NCI-H1092 (cell line): ENCODE measurements around the gene RPL13A.

Experiments
- DNase-seq: peaks from one replicate; lab custom pipeline; 2025; lab: John Stamatoyannopoulos, UW

The RPL13A gene

DNA sequence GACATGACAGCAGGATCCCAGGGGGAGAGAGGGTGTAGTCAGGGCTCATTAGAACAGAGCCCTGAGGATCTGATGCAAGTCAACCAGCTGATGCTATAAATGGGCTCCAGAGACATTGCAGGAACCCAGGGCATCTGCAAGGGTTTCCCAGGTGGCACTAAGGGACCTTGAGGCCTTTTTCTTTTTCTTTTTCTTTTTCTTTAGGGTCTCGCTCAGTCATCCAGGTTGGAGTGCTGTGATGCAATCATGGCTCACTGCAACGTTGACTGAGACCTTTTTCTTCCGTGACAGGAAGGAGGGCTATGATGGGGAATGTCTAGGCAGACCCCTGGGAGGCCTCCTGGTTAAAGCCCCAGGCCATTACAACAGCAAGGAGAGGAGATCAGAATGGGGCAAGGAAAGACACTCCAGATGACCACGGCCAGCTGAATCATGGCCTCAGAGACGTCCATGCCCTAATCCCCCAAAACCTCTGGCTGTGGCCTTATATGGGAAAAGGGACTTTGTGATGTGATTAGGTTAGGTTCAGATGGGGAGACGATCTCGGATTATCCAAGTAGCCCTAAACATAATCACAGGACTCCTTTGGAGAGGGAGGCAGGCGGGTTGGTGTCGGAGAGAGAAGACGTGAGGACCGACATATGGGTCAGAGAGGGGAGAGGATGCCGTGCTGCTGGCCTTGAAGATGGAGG lies 20.5 kb downstream of the RPL13A start:
- DNase-seq: no peak

DNA sequence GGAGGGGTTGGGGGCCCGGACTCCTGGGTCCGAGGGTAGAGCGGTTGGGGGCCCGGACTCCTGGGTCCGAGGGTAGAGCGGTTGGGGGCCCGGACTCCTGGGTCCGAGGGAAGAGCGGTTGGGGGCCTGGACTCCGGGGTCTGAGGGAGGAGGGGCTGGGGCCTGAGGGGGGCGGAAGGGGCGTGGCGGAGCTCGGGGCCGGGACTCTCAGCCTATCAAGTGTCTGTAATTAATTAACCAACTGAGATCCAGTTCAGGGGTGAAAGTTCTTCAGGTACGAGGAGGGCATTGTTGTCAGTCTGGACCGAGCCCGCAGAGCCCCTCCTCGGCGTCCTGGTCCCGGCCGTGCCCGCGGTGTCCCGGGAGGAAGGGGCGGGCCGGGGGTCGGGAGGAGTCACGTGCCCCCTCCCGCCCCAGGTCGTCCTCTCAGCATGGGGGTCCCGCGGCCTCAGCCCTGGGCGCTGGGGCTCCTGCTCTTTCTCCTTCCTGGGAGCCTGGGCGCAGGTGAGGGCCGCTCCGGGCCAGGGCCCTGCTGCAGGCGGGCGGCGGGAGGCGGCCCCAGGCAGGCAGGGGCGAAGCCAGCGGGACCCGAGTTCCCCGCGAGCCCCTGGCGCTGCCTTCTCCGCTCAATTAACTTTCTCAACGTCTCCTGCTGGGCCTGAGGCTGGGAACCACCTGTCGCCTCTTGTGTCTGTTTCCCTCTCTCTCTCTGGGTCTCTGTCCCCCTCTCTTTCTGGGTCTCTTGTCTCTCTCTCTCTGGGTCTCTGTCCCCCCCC lies 25.8 kb downstream of the RPL13A start:
- DNase-seq: no peak

DNA sequence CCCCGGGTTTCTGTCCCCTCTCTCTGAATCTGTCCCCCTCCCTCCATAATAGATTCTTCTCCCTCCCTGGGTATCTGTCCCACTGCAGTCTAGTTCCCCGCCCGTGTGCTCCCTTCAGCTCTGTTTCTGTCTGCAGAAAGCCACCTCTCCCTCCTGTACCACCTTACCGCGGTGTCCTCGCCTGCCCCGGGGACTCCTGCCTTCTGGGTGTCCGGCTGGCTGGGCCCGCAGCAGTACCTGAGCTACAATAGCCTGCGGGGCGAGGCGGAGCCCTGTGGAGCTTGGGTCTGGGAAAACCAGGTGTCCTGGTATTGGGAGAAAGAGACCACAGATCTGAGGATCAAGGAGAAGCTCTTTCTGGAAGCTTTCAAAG lies 26.3 kb downstream of the RPL13A start:
- DNase-seq: no peak

DNA sequence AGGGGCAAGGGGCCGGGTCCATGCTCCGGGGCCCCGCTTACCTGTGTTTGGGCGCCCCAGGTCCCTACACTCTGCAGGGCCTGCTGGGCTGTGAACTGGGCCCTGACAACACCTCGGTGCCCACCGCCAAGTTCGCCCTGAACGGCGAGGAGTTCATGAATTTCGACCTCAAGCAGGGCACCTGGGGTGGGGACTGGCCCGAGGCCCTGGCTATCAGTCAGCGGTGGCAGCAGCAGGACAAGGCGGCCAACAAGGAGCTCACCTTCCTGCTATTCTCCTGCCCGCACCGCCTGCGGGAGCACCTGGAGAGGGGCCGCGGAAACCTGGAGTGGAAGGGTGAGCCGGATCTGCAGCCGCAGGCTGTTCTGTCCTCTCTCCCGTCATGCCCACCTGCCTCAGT lies 26.7 kb downstream of the RPL13A start:
- DNase-seq: no peak

DNA sequence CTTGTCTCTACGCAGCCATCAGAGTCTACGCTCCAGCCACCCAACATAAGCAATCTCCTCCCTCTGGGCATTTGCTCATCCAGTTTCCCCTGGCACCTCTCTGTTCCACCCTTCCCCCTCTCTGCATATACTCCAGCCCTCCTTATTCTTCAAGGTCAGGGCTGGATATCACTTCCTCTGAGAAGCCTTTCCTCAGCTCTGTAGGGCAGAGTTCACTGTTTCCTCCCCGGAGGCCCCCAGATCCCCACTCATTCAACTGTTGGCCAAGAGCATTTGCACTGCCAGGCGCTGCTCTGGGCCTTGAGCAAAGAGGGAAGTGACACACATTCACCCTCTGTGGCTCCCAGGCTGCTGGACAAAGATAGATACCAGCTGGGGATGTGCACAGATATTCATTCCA lies 28.4 kb downstream of the RPL13A start:
- no peak for DNase-seq

DNA sequence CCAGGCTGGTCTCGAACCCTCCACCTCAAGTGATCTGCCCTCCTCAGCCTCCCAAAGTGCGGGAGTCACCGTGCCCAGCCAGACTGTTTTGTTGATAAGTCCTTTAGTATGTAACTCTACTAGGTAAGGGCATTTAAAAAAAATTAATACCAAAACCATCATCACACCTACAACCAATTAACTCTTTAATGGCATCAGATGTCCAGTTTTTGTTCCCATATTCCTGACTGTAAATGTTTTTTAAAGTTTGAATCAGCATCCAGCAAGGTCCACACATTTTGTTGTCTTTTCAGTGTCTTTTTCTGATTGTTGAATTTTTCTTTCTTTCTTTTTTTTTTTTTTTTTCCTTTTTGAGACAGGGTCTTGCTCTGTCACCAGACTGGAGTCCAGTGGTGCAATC lies 30.6 kb downstream of the RPL13A start:
- DNase-seq: no peak

DNA sequence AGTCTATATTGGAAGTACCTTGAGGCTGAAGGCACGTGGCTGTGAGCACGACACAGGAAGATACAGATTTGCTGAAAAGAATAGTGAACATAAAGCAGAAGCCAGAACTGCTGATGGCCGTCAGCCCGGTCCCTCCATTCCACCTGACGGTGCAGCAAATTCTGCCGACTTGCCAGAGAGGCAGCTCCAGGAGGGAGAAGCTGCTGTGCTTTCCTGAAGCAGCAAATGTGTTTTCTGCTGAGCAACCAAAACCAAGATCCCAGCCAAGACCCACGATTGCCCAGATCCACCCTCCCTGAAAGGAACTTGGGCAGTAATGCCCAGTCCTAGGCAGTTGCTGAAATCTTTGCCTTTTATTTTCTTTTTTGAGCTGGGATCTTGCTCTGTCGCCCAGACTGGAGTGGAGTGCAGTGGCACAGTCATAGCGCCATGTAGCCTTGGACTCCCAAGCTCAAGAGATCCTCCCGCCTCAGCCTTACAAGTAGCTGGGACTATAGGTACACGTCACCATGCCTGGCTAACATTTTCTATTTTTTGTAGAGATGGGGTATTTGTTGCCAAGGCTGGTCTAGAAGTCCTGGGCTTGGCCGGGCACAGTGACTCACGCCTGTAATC lies 33.4 kb downstream of the RPL13A start:
- DNase-seq: no peak

DNA sequence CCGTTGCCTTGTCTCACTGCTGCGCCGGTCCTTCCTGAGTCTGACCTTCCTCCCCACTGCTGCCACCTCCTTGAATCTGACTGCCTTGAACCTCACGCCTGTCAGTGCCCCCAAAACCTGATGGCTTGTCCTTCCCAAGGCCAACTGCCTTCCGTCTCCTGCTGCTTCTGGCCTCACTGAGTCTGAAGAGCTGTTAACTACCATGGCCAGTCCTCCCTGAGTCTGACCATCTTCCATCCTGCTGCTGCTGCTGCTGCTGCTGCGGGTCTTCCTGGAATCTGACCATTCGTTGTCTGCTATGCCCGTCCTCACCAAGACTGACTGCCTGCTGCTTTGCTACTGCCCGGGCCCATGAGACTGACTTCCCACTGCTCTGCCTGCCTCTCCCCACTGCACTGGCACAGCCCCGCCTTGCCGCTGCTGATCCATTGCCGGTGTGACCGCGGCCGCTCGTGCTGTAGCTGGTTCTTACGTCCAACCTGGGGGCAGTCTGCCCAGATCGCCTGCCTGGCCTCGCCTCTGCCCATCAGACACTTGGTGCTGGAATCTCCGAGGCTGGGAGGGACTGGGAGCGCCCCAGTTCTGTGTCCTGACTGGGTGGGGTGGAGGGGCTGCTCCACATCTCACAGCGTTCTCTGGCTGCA lies 37.5 kb downstream of the RPL13A start:
- no peak for DNase-seq

DNA sequence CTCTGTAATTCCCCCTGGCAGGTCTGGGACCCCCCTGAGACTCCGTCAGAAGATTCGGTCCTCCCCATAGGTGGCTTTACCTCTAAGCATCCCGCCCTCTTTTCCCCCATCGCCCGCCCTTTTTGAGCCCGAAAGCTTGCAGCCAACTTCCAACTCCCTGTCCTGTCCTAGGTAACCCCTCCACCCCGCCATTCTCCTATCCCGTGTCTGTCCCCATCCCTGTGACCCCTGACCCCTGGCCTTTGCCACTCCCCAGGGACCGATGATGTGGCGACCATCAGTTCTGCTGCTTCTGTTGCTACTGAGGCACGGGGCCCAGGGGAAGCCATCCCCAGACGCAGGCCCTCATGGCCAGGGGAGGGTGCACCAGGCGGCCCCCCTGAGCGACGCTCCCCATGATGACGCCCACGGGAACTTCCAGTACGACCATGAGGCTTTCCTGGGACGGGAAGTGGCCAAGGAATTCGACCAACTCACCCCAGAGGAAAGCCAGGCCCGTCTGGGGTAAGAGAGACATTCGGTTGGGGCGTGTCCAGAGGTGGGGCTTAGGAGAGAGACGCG lies 40.9 kb downstream of the RPL13A start:
- DNase-seq: no peak

DNA sequence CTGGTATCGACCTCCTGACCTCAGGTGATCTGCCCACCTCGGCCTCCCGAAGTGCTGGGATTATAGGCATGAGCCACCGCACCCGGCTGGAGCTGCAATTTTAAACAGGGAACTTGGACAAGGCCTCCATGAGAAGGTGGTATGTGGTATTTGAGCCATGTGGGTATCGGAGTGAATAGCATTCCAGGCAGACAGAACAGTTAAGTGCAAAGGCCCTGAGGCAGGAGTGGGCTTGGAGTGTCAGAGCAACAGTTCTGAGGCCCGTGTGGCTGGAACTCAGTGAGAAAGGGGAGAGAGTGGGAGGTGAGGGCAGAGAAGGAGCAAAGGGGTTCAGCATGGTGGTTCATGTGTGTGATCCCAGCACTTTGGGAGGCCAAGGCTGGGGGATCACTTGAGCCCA lies 43.3 kb downstream of the RPL13A start:
- DNase-seq: no peak

DNA sequence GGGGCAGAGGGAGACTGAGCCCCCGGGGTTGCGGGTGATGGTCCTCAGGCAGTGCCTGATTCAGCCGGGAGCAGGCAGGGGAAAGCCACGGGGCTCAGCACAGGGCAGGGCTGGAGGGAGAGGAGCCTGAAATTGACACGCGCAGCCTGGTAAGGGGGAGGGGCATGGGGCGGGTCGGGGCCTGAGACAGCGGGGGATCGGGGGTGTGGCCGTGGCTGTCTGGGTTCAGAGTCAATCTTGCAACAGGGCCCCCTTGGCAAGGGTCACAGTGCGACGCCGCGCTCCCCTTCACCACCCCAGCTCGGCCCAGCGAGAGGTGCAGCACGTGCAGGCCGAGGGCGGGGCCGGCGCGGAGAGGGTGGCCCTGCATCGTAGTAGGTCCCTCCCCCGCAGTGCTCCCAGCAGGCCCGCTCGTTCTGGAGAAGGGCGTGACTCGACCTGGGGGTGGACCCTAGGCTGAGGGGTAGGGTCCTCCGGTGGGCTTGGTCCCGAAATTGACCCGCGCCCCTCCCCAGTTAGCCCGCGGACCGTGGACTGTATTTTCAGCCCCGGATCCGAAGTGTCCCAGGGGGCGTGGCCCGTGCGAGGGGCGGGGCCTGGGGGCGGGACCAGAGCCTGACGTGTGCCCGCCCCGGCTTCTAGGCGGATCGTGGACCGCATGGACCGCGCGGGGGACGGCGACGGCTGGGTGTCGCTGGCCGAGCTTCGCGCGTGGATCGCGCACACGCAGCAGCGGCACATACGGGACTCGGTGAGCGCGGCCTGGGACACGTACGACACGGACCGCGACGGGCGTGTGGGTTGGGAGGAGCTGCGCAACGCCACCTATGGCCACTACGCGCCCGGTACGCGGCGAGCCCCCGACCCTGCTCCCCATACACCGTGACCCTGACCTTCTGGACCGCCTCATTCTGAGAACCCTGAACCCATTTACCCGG lies 46.4 kb downstream of the RPL13A start:
- no peak for DNase-seq

DNA sequence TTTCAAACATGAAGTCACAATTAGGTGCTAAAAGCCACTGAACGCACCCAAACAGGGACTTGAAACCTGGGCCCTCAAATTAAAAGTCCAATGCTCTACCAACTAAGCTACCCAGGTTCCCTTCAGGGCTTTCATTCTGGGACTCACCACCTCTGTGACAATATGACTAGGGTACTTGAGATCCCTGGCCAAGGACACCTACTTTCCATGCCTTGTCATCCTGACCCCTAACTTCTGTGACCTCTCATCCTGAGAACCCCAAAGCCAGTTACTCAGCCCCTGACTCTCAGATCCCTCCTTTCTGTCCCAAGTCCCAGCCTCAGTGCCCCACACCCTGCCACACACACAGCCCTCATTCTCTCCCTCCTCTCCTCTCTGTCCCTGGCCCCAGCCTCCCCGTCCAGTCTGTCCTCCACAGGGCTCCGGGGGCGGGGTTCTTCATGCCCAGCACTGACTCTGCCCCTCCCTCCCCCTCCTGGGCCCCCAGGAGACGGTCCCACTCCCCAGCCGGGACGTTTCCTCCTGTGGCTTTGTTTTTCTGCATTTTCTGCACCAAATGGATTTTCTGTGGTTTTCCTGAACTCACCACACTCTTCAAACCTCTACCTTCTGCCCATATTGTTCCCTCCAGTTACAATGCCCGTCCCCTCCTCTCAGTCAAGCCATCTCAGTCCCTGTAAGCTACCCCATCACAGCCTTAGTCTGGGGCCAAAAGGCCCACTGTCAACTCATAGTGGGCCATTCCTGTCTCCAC lies 47.4 kb downstream of the RPL13A start:
- DNase-seq: no peak

DNA sequence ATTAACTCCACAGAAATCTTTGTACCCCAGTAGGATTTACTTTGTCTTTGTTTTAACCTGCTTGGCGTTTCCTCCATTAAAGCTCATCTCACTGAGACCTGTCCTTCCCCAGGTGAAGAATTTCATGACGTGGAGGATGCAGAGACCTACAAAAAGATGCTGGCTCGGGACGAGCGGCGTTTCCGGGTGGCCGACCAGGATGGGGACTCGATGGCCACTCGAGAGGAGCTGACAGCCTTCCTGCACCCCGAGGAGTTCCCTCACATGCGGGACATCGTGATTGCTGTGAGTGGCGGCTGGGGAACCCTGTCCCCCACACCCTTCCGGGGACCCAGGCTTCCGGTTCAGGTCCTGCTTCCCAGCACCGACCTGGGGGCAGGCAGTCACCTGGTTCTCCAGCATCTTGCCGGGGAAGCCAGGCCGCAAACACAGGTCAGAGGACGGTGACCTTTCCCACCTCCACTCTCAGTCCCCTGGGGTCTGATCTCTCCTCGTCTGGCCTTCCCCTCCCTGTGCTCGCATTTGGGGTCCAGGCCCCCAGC lies 49.6 kb downstream of the RPL13A start:
- DNase-seq: no peak

DNA sequence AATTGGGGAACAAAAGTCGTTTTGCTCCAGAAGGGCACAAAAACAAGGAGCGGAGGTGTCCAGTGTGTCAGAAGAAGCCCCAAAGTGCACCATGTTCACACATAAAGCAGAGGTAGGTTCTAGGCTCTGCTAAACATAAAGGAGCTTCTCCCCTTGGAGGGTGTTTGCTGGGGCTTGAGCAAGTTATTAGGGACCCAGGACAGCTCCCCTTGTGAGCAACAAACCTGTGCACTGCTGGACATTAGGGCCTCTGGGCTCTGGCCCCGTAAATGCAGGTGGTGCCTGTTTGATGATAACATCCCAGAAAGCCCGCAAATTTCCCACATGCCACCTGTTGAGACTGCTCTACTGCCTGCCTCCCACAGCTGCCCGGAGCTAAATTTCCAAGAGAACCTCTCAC lies 51.2 kb downstream of the RPL13A start:
- DNase-seq: no peak

DNA sequence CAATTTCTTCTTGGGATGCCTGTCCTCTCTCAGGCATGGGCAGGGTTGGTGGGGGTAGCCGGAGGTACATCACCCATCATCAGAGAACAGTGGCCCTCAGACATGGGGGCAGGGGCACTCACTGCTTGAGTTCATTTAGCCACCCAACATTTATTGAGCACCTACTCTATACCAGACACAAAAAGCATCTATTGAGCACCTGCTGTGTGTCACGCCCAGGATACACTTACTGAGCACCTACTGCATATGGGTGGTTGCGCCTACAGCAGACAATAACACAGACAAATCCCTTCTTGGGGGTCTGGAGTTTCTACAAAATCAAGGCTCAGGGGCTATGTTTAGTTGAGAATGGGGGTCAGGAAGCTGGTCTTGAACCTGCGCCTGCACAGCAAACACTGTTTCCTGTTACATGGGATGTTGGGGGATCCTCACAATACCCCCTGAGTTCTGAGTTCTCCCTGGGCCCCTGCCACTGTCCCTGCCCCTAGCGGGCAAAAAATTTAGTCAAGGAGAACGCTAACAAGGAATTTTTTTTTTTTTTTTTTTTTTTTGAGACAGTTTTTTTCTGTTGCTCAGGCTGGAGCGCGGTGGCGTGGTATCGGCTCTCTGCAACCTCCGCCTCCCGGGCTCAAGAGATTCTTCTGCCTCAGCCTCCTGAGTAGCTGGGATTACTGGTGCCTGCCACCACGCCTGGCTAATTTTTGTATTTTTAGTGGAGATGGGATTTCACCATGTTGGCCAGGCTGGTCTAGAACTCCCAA lies 52.0 kb downstream of the RPL13A start:
- DNase-seq: no peak
